ENCODE results near the gene ANKRD13D. TPM values are rescaled to one million over a fixed set of nuclear protein-coding genes. Genes with fewer than 3 reads are reported as not detected.

Gene ANKRD13D
- total and polyA plus RNA-seq, 5 donors from 2014 or later = 9.5 to 158 (median 12.7) TPM

- Mint-ChIP-seq H3K36me3 (peaks cover 25% of the 10 kb centered on the region), H3K27me3 (peaks cover 5% of the 10 kb centered on the region), H3K4me1 (peaks cover 7 to 96% (median 45%) of the 10 kb centered on the region in 4 donors), H3K4me3 (peak overlapping the region; percentile 97 to 99 (median 98)), H3K27ac (peak overlapping the region; percentile 95 to 99 (median 95)), H3K9me3 (no peaks in the 10 kb centered on the region)
- ATAC-seq (ENCODE audit: low read depth in 2 of 2) (peak in 1 of 2 donors; percentile 10), DNase-seq (peak in 1 of 3 donors; percentile 65)
- H3K36me3 ChIP-seq (ENCODE audit: control insufficient read depth, insufficient read depth, low read length) = peaks cover 14% of the 10 kb centered on the region
- peak overlapping the region; percentile 91 for H3K4me3 ChIP-seq (ENCODE audit: low read depth, low read length)
- no peaks in the 10 kb centered on the region for H3K27me3 ChIP-seq (ENCODE audit: control insufficient read depth, insufficient read depth, low read length)
- no peaks in the 10 kb centered on the region for H3K9me3 ChIP-seq (ENCODE audit: control insufficient read depth in 2 of 2, low read length in 2 of 2)
- H3K27ac ChIP-seq (ENCODE audit: insufficient read depth, low read length, poor library complexity, severe bottlenecking) = peak overlapping the region; percentile 80
- peaks cover 100% of the 10 kb centered on the region for H3K4me1 ChIP-seq (ENCODE audit: control insufficient read depth, insufficient read depth, low read length, poor library complexity, severe bottlenecking)
Measured at GRCh38 chr11:67272327-67273259, 16.5 kb upstream of the ANKRD13D start.

- Mint-ChIP-seq H3K4me1 (peaks cover 0 to 96% (median 41%) of the 10 kb centered on the region in 4 donors), H3K27me3 (no peaks in the 10 kb centered on the region), H3K27ac (peak overlapping the region in 2 of 3 donors; percentile 95 to 99), H3K36me3 (peaks cover 18% of the 10 kb centered on the region), H3K9me3 (no peaks in the 10 kb centered on the region), H3K4me3 (peak overlapping the region; percentile 97 to 99 (median 98))
- H3K4me3 ChIP-seq (ENCODE audit: low read depth, low read length) = peak overlapping the region; percentile 91
- peak overlapping the region; percentile 80 for H3K27ac ChIP-seq (ENCODE audit: insufficient read depth, low read length, poor library complexity, severe bottlenecking)
- no peaks in the 10 kb centered on the region for H3K27me3 ChIP-seq (ENCODE audit: control insufficient read depth, insufficient read depth, low read length)
- H3K4me1 ChIP-seq (ENCODE audit: control insufficient read depth, insufficient read depth, low read length, poor library complexity, severe bottlenecking) = peaks cover 100% of the 10 kb centered on the region
- no peak for ATAC-seq (ENCODE audit: low read depth in 2 of 2)
- peaks cover 14% of the 10 kb centered on the region for H3K36me3 ChIP-seq (ENCODE audit: control insufficient read depth, insufficient read depth, low read length)
- no peak for DNase-seq
- H3K9me3 ChIP-seq (ENCODE audit: control insufficient read depth in 2 of 2, low read length in 2 of 2) = no peaks in the 10 kb centered on the region
Measured at GRCh38 chr11:67273260-67273990, 15.7 kb upstream of the ANKRD13D start.

- H3K4me1 Mint-ChIP-seq = peaks cover 0 to 95% (median 41%) of the 10 kb centered on the region in 4 donors
- H3K4me3 ChIP-seq (ENCODE audit: low read depth, low read length) = no peak overlapping the region
- H3K27me3 ChIP-seq (ENCODE audit: control insufficient read depth, insufficient read depth, low read length) = no peaks in the 10 kb centered on the region
- peaks cover 18% of the 10 kb centered on the region for H3K36me3 Mint-ChIP-seq
- peaks cover 100% of the 10 kb centered on the region for H3K4me1 ChIP-seq (ENCODE audit: control insufficient read depth, insufficient read depth, low read length, poor library complexity, severe bottlenecking)
- no peaks in the 10 kb centered on the region for H3K9me3 Mint-ChIP-seq
- peaks cover 23% of the 10 kb centered on the region for H3K36me3 ChIP-seq (ENCODE audit: control insufficient read depth, insufficient read depth, low read length)
- H3K27ac Mint-ChIP-seq = peak overlapping the region; percentile 32 to 99 (median 96)
- H3K27me3 Mint-ChIP-seq = no peaks in the 10 kb centered on the region
- no peak for DNase-seq
- peak overlapping the region; percentile 70 to 98 (median 89) for H3K4me3 Mint-ChIP-seq
- no peak for ATAC-seq (ENCODE audit: low read depth in 2 of 2)
- peak overlapping the region; percentile 87 for H3K27ac ChIP-seq (ENCODE audit: insufficient read depth, low read length, poor library complexity, severe bottlenecking)
- no peaks in the 10 kb centered on the region for H3K9me3 ChIP-seq (ENCODE audit: control insufficient read depth in 2 of 2, low read length in 2 of 2)
Measured at GRCh38 chr11:67274768-67275605, 14.1 kb upstream of the ANKRD13D start.

GRCh38 chr11:67275606-67276409, 13.3 kb upstream of the ANKRD13D start:
- no peaks in the 10 kb centered on the region for H3K27me3 Mint-ChIP-seq
- no peaks in the 10 kb centered on the region for H3K9me3 Mint-ChIP-seq
- peak overlapping the region; percentile 70 to 96 (median 92) for H3K4me3 Mint-ChIP-seq
- H3K4me1 Mint-ChIP-seq = peaks cover 0 to 91% (median 36%) of the 10 kb centered on the region in 4 donors
- no peak for ATAC-seq (ENCODE audit: low read depth in 2 of 2)
- H3K36me3 ChIP-seq (ENCODE audit: control insufficient read depth, insufficient read depth, low read length) = peaks cover 31% of the 10 kb centered on the region
- H3K36me3 Mint-ChIP-seq = peaks cover 10% of the 10 kb centered on the region
- peak in 1 of 3 donors; percentile 47 for DNase-seq
- H3K27ac ChIP-seq (ENCODE audit: insufficient read depth, low read length, poor library complexity, severe bottlenecking) = peak overlapping the region; percentile 87
- H3K27me3 ChIP-seq (ENCODE audit: control insufficient read depth, insufficient read depth, low read length) = no peaks in the 10 kb centered on the region
- peaks cover 97% of the 10 kb centered on the region for H3K4me1 ChIP-seq (ENCODE audit: control insufficient read depth, insufficient read depth, low read length, poor library complexity, severe bottlenecking)
- peak overlapping the region; percentile 95 to 99 (median 96) for H3K27ac Mint-ChIP-seq
- no peaks in the 10 kb centered on the region for H3K9me3 ChIP-seq (ENCODE audit: control insufficient read depth in 2 of 2, low read length in 2 of 2)
- H3K4me3 ChIP-seq (ENCODE audit: low read depth, low read length) = no peak overlapping the region

GRCh38 chr11:67276781-67277230, 12.3 kb upstream of the ANKRD13D start:
- no peaks in the 10 kb centered on the region for H3K9me3 ChIP-seq (ENCODE audit: control insufficient read depth in 2 of 2, low read length in 2 of 2)
- H3K4me3 ChIP-seq (ENCODE audit: low read depth, low read length) = peak overlapping the region; percentile 22
- ATAC-seq (ENCODE audit: low read depth in 2 of 2) = peak in 1 of 2 donors; percentile 2
- Mint-ChIP-seq H3K4me1 (peaks cover 0 to 81% (median 26%) of the 10 kb centered on the region in 4 donors), H3K9me3 (no peaks in the 10 kb centered on the region), H3K27ac (peak overlapping the region; percentile 95 to 99 (median 96)), H3K27me3 (no peaks in the 10 kb centered on the region), H3K36me3 (peaks cover 6% of the 10 kb centered on the region), H3K4me3 (peak overlapping the region; percentile 85 to 96 (median 92))
- H3K27ac ChIP-seq (ENCODE audit: insufficient read depth, low read length, poor library complexity, severe bottlenecking) = peak overlapping the region; percentile 87
- H3K27me3 ChIP-seq (ENCODE audit: control insufficient read depth, insufficient read depth, low read length) = no peaks in the 10 kb centered on the region
- DNase-seq = peak in 1 of 3 donors; percentile 60
- peaks cover 87% of the 10 kb centered on the region for H3K4me1 ChIP-seq (ENCODE audit: control insufficient read depth, insufficient read depth, low read length, poor library complexity, severe bottlenecking)
- H3K36me3 ChIP-seq (ENCODE audit: control insufficient read depth, insufficient read depth, low read length) = peaks cover 41% of the 10 kb centered on the region

- H3K36me3 Mint-ChIP-seq = peaks cover 6% of the 10 kb centered on the region
- H3K36me3 ChIP-seq (ENCODE audit: control insufficient read depth, insufficient read depth, low read length) = peaks cover 47% of the 10 kb centered on the region
Measured at GRCh38 chr11:67277231-67277961, 11.7 kb upstream of the ANKRD13D start.

More at GRCh38 chr11:67277231-67277961, 11.7 kb upstream of the ANKRD13D start:
- no peaks in the 10 kb centered on the region for H3K27me3 Mint-ChIP-seq
- H3K9me3 Mint-ChIP-seq = no peaks in the 10 kb centered on the region
- peak overlapping the region; percentile 87 for H3K27ac ChIP-seq (ENCODE audit: insufficient read depth, low read length, poor library complexity, severe bottlenecking)
- H3K9me3 ChIP-seq (ENCODE audit: control insufficient read depth in 2 of 2, low read length in 2 of 2) = no peaks in the 10 kb centered on the region
- peak overlapping the region; percentile 59 for H3K4me3 ChIP-seq (ENCODE audit: low read depth, low read length)
- peak overlapping the region; percentile 85 to 96 (median 92) for H3K4me3 Mint-ChIP-seq
- peaks cover 81% of the 10 kb centered on the region for H3K4me1 ChIP-seq (ENCODE audit: control insufficient read depth, insufficient read depth, low read length, poor library complexity, severe bottlenecking)
- H3K4me1 Mint-ChIP-seq = peaks cover 0 to 76% (median 22%) of the 10 kb centered on the region in 4 donors
- peak; percentile 96 for ATAC-seq (ENCODE audit: low read depth in 2 of 2)
- DNase-seq = peak; percentile 83 to 96 (median 86)
- peak overlapping the region; percentile 95 to 99 (median 96) for H3K27ac Mint-ChIP-seq
- H3K27me3 ChIP-seq (ENCODE audit: control insufficient read depth, insufficient read depth, low read length) = no peaks in the 10 kb centered on the region

Measured in CD4-positive, CD25-positive, alpha-beta regulatory T cell (primary cell).